Measurements from ENCODE around the gene PHF3.
"Not testable (repeated sequence)": the region's sequence is repeated elsewhere in the genome, so short reads cannot be mapped to it uniquely, and the experiment has no call there.

The PHF3 gene

DNA sequence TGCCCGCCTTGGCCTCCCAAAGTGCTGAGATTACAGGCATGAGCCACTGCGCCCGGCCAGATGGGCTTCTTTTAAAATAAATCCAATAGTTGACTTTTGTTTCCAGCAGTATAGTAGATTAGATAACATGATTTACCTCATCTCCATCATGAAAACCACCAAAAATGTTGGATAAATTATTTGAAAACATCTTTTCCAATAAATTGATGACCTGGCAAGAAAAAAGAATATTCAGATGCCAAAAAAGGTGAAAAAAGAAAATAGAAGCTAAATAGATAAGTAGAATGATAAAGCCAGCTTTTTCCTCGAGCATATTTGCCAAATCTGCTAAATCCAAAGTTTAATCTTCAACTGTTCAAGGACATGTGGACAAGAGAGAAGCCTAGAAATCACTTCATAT, 109.2 kb downstream of the PHF3 start:
- Histone ChIP-seq H3K27me3 (ENCODE audit: insufficient read depth, low read length, poor library complexity, severe bottlenecking) (no peaks in the 10 kb centered on the region), H3K9me3 (ENCODE audit: insufficient read depth, low read depth, low read length) (no peaks in the 10 kb centered on the region), H3K79me2 (ENCODE audit: insufficient read depth, low read length) (no peaks in the 10 kb centered on the region), H3K9me2 (replicated peaks; ENCODE audit: low read depth, low read length) (no peaks in the 10 kb centered on the region), H3K36me3 (ENCODE audit: insufficient read depth, low read length) (no peaks in the 10 kb centered on the region), H3K9ac (ENCODE audit: low read depth, low read length, poor library complexity, severe bottlenecking) (no peak overlapping the region), H4K20me1 (ENCODE audit: insufficient read depth, low read length, poor library complexity, severe bottlenecking) (no peaks in the 10 kb centered on the region), H3K4me2 (ENCODE audit: low read depth, low read length, poor library complexity, severe bottlenecking) (no peak overlapping the region), H2AFZ (ENCODE audit: low read length) (no peak overlapping the region), H3F3A (ENCODE audit: low read depth) (no peaks in the 10 kb centered on the region), H3K4me1 (ENCODE audit: insufficient read depth, low read length, poor library complexity, severe bottlenecking) (no peaks in the 10 kb centered on the region), H3K4me3 (ENCODE audit: low read length, poor library complexity, severe bottlenecking) (no peak overlapping the region)
- TF ChIP-seq EZH2phosphoT487 (IDR thresholded peaks at IDR 0.05; ENCODE audit: borderline replicate concordance) (no peak), CTCF (conservative IDR thresholded peaks at IDR 0.05; ENCODE audit: low read length) (no peak)

DNA sequence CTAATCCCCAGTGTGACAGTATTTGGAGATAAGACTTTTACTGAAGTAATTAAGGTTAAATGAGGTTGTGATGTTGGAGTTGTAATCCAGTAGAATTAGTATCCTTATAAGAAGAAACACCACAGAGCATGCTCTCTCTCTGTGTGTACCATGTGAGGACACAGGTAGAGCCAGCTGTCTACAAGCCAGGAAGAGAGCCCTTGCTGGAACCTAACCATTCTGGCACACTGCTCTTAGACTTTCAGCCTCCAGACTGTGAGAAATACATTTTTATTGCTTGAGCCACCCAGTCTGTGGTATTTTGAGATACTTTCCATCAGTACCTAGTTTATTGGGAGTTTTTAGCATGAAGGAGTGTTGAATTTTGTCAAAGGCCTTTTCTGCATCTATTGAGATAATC, 110.2 kb downstream of the PHF3 start:
- no peaks in the 10 kb centered on the region for H3K9me3 ChIP-seq (ENCODE audit: insufficient read depth, low read depth, low read length)
- H3K27me3 ChIP-seq (ENCODE audit: insufficient read depth, low read length, poor library complexity, severe bottlenecking) = no peaks in the 10 kb centered on the region
- TF ChIP-seq CTCF (conservative IDR thresholded peaks at IDR 0.05; ENCODE audit: low read length) (no peak), EZH2phosphoT487 (IDR thresholded peaks at IDR 0.05; ENCODE audit: borderline replicate concordance) (no peak)
- no peaks in the 10 kb centered on the region for H3K9me2 ChIP-seq (replicated peaks; ENCODE audit: low read depth, low read length)
- no peak overlapping the region for H3K9ac ChIP-seq (ENCODE audit: low read depth, low read length, poor library complexity, severe bottlenecking)
- no peaks in the 10 kb centered on the region for H4K20me1 ChIP-seq (ENCODE audit: insufficient read depth, low read length, poor library complexity, severe bottlenecking)
- no peaks in the 10 kb centered on the region for H3K36me3 ChIP-seq (ENCODE audit: insufficient read depth, low read length)
- H3K79me2 ChIP-seq (ENCODE audit: insufficient read depth, low read length) = no peaks in the 10 kb centered on the region
- no peak overlapping the region for H2AFZ ChIP-seq (ENCODE audit: low read length)
- no peak overlapping the region for H3K4me3 ChIP-seq (ENCODE audit: low read length, poor library complexity, severe bottlenecking)
- no peaks in the 10 kb centered on the region for H3F3A ChIP-seq (ENCODE audit: low read depth)
- no peaks in the 10 kb centered on the region for H3K4me1 ChIP-seq (ENCODE audit: insufficient read depth, low read length, poor library complexity, severe bottlenecking)
- no peak overlapping the region for H3K4me2 ChIP-seq (ENCODE audit: low read depth, low read length, poor library complexity, severe bottlenecking)

DNA sequence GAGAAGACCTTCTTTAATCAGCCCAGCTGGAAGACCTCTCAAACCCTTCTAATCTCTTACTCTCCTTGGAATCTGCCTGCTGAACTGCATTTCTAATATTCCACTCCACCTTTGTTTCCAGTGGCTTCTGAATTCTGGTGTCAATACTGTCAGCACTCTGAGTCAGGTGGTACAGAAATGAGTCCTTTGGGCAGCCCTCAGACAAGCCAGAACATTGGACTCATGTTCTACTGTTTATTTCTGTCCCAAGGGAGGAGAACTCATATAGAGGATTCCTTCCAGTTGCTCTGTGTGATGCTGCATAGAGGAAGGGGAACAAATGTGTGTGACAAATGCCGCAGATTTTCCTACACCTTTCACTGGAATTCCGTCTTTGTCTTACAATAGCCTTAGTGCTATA, 114.8 kb downstream of the PHF3 start:
- no peaks in the 10 kb centered on the region for H3K4me1 ChIP-seq (ENCODE audit: insufficient read depth, low read length, poor library complexity, severe bottlenecking)
- H3K4me2 ChIP-seq (ENCODE audit: low read depth, low read length, poor library complexity, severe bottlenecking) = no peak overlapping the region
- TF ChIP-seq CTCF (conservative IDR thresholded peaks at IDR 0.05; ENCODE audit: low read length) (no peak), EZH2phosphoT487 (IDR thresholded peaks at IDR 0.05; ENCODE audit: borderline replicate concordance) (no peak)
- no peaks in the 10 kb centered on the region for H3K9me2 ChIP-seq (replicated peaks; ENCODE audit: low read depth, low read length)
- H3F3A ChIP-seq (ENCODE audit: low read depth) = no peaks in the 10 kb centered on the region
- H3K9me3 ChIP-seq (ENCODE audit: insufficient read depth, low read depth, low read length) = no peaks in the 10 kb centered on the region
- no peak overlapping the region for H2AFZ ChIP-seq (ENCODE audit: low read length)
- no peaks in the 10 kb centered on the region for H4K20me1 ChIP-seq (ENCODE audit: insufficient read depth, low read length, poor library complexity, severe bottlenecking)
- H3K27me3 ChIP-seq (ENCODE audit: insufficient read depth, low read length, poor library complexity, severe bottlenecking) = no peaks in the 10 kb centered on the region
- H3K36me3 ChIP-seq (ENCODE audit: insufficient read depth, low read length) = no peaks in the 10 kb centered on the region
- H3K79me2 ChIP-seq (ENCODE audit: insufficient read depth, low read length) = no peaks in the 10 kb centered on the region
- no peak overlapping the region for H3K9ac ChIP-seq (ENCODE audit: low read depth, low read length, poor library complexity, severe bottlenecking)
- no peak overlapping the region for H3K4me3 ChIP-seq (ENCODE audit: low read length, poor library complexity, severe bottlenecking)

- not testable (repeated sequence) for H3K9ac ChIP-seq (ENCODE audit: low read depth, low read length, poor library complexity, severe bottlenecking); H2AFZ ChIP-seq (ENCODE audit: low read length); H4K20me1 ChIP-seq (ENCODE audit: insufficient read depth, low read length, poor library complexity, severe bottlenecking); H3K36me3 ChIP-seq (ENCODE audit: insufficient read depth, low read length); H3K4me1 ChIP-seq (ENCODE audit: insufficient read depth, low read length, poor library complexity, severe bottlenecking); H3K27me3 ChIP-seq (ENCODE audit: insufficient read depth, low read length, poor library complexity, severe bottlenecking); H3K9me3 ChIP-seq (ENCODE audit: insufficient read depth, low read depth, low read length); H3K79me2 ChIP-seq (ENCODE audit: insufficient read depth, low read length); H3K4me2 ChIP-seq (ENCODE audit: low read depth, low read length, poor library complexity, severe bottlenecking); H3K9me2 ChIP-seq (replicated peaks; ENCODE audit: low read depth, low read length); H3K4me3 ChIP-seq (ENCODE audit: low read length, poor library complexity, severe bottlenecking); H3F3A ChIP-seq (ENCODE audit: low read depth)
These were observed 121.7 kb downstream of the PHF3 start for GRCh38 chr6:63757275-63757674.

Measured in Loucy (cell line).